HepG2 (cell line): ENCODE measurements around the gene TOE1. TPM values are rescaled to one million over a fixed set of nuclear protein-coding genes. Genes with fewer than 3 reads are reported as not detected.

ENCODE experiments used
- BORCS8-MEF2B ChIP-seq: sonication (generic); formaldehyde crosslinking; IDR thresholded peaks from 2 replicates; pipeline ENCODE4 v1.8.0; 2022; ENCODE audit warnings: mild to moderate bottlenecking, missing genetic modification reagents
- BRD4 ChIP-seq: sonication (generic); formaldehyde crosslinking; IDR thresholded peaks from 2 replicates; pipeline ENCODE4 v1.4.0; 2020; ENCODE audit warnings: missing genetic modification reagents
- DPF2 ChIP-seq: sonication (generic); formaldehyde crosslinking; IDR thresholded peaks from 2 replicates; pipeline ENCODE4 v1.4.0; 2020; ENCODE audit warnings: mild to moderate bottlenecking, low read depth, missing genetic modification reagents, borderline replicate concordance
- ESRRA ChIP-seq: sonication (generic); formaldehyde crosslinking; IDR thresholded peaks from 2 replicates; pipeline ENCODE4 v1.5.1; 2020; ENCODE audit warnings: mild to moderate bottlenecking, low read depth, missing genetic modification reagents
- GMEB1 ChIP-seq: sonication (generic); formaldehyde crosslinking; IDR thresholded peaks from 2 replicates; pipeline ENCODE4 v1.5.1; 2020; ENCODE audit warnings: missing genetic modification reagents, mild to moderate bottlenecking, borderline replicate concordance
- JUN ChIP-seq: sonication (generic); formaldehyde crosslinking; IDR thresholded peaks from 2 replicates; pipeline ENCODE4 v1.4.0; 2020; ENCODE audit warnings: mild to moderate bottlenecking, missing genetic modification reagents
- JUNB ChIP-seq: sonication (generic); formaldehyde crosslinking; IDR thresholded peaks from 2 replicates; pipeline ENCODE4 v1.8.0; 2022; ENCODE audit warnings: missing genetic modification reagents, mild to moderate bottlenecking, borderline replicate concordance
- NR1H2 ChIP-seq: sonication (generic); formaldehyde crosslinking; IDR thresholded peaks from 2 replicates; pipeline ENCODE4 v1.8.1; 2022; ENCODE audit warnings: low read depth, missing genetic modification reagents, borderline replicate concordance
- PITX1 ChIP-seq: sonication (generic); formaldehyde crosslinking; IDR thresholded peaks from 2 replicates; pipeline ENCODE4 v1.5.1; 2020; ENCODE audit warnings: mild to moderate bottlenecking, missing genetic modification reagents
- SMC3 ChIP-seq: IDR thresholded peaks from 2 replicates; pipeline ENCODE4 v1.6.1; 2011; ENCODE audit warnings: low read length, improper control_type of control experiment
- SP140L ChIP-seq: sonication (generic); formaldehyde crosslinking; IDR thresholded peaks from 2 replicates; pipeline ENCODE4 v1.4.0; 2020; ENCODE audit warnings: missing genetic modification reagents, borderline replicate concordance
- TBP ChIP-seq: sonication (generic); formaldehyde crosslinking; IDR thresholded peaks from 2 replicates; pipeline ENCODE4 v1.5.0; 2020; ENCODE audit warnings: missing genetic modification reagents
- THAP11 ChIP-seq: IDR thresholded peaks from 2 replicates; pipeline ENCODE4 v1.6.1; 2016; ENCODE audit warnings: missing biosample characterization, missing genetic modification reagents
- U2AF2 ChIP-seq: fragments of 200-400 bp; formaldehyde crosslinking; IDR thresholded peaks from 2 replicates; pipeline ENCODE4 v1.6.1; 2017; ENCODE audit warnings: low read depth, mild to moderate bottlenecking, low read length
- YY1 ChIP-seq: IDR thresholded peaks from 2 replicates; pipeline ENCODE4 v1.6.1; 2011; ENCODE audit warnings: low read length, low read depth, moderate library complexity, mild to moderate bottlenecking; ENCODE audit not compliant: insufficient read depth, insufficient replicate concordance
- ZNF18 ChIP-seq: sonication (generic); formaldehyde crosslinking; IDR thresholded peaks from 2 replicates; pipeline ENCODE4 v1.8.0; 2022; ENCODE audit warnings: mild to moderate bottlenecking, missing genetic modification reagents; ENCODE audit not compliant: insufficient replicate concordance
- ZNF441 ChIP-seq: sonication (generic); formaldehyde crosslinking; IDR thresholded peaks from 2 replicates; pipeline ENCODE4 v1.7.0; 2021; ENCODE audit warnings: missing genetic modification reagents, borderline replicate concordance
- ZNF605 ChIP-seq: sonication (generic); formaldehyde crosslinking; IDR thresholded peaks from 2 replicates; pipeline ENCODE4 v1.8.0; 2022; ENCODE audit warnings: mild to moderate bottlenecking, missing genetic modification reagents
- polyA plus RNA-seq, 8 experiments: library from polyadenylated mRNA; depleted of rRNA in 3 of 8; stranded (reverse) in 7 of 8; unstranded in 1 of 8; fragments of >200 nt; fragmentation: Illumina TruSeq in 4 of 8; extraction: Trizol in 4 of 8; gene quantifications; 2 replicates each; pipeline versions ENCODE4 v1.2.1 to v1.2.3, GENCODE V29; 2011 to 2016; ENCODE audit warnings: low read depth in 4 of 8, missing spikeins in 1 of 8, mixed read lengths in 1 of 8; ENCODE audit not compliant: insufficient read depth in 1 of 8
- total RNA-seq, 5 experiments: library from RNA; depleted of rRNA; stranded (reverse); fragments of >200 nt; fragmentation: Illumina TruSeq; extraction: Trizol; gene quantifications; 2 replicates each; pipeline ENCODE4 v1.2.3, GENCODE V29; 2016; ENCODE audit warnings: low read depth in 1 of 5
- TF ChIP-seq, protein P1 (sequence below): sonication (generic); formaldehyde crosslinking; IDR thresholded peaks from 2 replicates; pipeline ENCODE4 v1.5.0; 2020; ENCODE audit warnings: mild to moderate bottlenecking, low read depth, missing genetic modification reagents, borderline replicate concordance
- TF ChIP-seq, protein P2 (sequence below): sonication (generic); formaldehyde crosslinking; IDR thresholded peaks from 2 replicates; pipeline ENCODE4 v1.4.0; 2020; ENCODE audit warnings: missing genetic modification reagents
- TF ChIP-seq, protein P3 (sequence below): sonication (generic); formaldehyde crosslinking; IDR thresholded peaks from 2 replicates; pipeline ENCODE4 v1.4.0; 2020; ENCODE audit warnings: missing genetic modification reagents, borderline replicate concordance
- TF ChIP-seq, protein P4 (sequence below): IDR thresholded peaks from 2 replicates; pipeline ENCODE4 v1.6.1; 2016

Gene TOE1
- total and polyA plus RNA-seq, 2 of the 13 experiments (the other 11 are each of a cell fraction or from before 2014, with no cell fraction given) = 14.1 to 19.0 TPM

- TF ChIP-seq SMC3 = no peak
- TF ChIP-seq ZNF18 (CRISPR knock-in tag) = no peak
- no peak for TF ChIP-seq SP140L
- peak; percentile 94 for TF ChIP-seq PITX1 (CRISPR knock-in tag)
- TF ChIP-seq YY1 = no peak
- TF ChIP-seq, protein P1, sequence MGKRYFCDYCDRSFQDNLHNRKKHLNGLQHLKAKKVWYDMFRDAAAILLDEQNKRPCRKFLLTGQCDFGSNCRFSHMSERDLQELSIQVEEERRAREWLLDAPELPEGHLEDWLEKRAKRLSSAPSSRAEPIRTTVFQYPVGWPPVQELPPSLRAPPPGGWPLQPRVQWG = no peak
- no peak for TF ChIP-seq ZNF605 (CRISPR knock-in tag)
- TF ChIP-seq, protein P2, sequence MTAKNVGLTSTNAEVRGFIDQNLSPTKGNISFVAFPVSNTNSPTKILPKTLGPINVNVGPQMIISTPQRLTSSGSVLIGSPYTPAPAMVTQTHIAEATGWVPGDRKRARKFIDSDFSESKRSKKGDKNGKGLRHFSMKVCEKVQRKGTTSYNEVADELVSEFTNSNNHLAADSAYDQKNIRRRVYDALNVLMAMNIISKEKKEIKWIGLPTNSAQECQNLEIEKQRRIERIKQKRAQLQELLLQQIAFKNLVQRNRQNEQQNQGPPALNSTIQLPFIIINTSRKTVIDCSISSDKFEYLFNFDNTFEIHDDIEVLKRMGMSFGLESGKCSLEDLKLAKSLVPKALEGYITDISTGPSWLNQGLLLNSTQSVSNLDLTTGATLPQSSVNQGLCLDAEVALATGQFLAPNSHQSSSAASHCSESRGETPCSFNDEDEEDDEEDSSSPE = no peak
- TF ChIP-seq, protein P3, sequence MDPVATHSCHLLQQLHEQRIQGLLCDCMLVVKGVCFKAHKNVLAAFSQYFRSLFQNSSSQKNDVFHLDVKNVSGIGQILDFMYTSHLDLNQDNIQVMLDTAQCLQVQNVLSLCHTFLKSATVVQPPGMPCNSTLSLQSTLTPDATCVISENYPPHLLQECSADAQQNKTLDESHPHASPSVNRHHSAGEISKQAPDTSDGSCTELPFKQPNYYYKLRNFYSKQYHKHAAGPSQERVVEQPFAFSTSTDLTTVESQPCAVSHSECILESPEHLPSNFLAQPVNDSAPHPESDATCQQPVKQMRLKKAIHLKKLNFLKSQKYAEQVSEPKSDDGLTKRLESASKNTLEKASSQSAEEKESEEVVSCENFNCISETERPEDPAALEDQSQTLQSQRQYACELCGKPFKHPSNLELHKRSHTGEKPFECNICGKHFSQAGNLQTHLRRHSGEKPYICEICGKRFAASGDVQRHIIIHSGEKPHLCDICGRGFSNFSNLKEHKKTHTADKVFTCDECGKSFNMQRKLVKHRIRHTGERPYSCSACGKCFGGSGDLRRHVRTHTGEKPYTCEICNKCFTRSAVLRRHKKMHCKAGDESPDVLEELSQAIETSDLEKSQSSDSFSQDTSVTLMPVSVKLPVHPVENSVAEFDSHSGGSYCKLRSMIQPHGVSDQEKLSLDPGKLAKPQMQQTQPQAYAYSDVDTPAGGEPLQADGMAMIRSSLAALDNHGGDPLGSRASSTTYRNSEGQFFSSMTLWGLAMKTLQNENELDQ = no peak
- no peak for TF ChIP-seq NR1H2
- peak; percentile 96 for TF ChIP-seq JUN
- peak; percentile 44; the same call in 1 of the 2 replicates for TF ChIP-seq THAP11 (CRISPR knock-in tag)
- TF ChIP-seq, protein P4, sequence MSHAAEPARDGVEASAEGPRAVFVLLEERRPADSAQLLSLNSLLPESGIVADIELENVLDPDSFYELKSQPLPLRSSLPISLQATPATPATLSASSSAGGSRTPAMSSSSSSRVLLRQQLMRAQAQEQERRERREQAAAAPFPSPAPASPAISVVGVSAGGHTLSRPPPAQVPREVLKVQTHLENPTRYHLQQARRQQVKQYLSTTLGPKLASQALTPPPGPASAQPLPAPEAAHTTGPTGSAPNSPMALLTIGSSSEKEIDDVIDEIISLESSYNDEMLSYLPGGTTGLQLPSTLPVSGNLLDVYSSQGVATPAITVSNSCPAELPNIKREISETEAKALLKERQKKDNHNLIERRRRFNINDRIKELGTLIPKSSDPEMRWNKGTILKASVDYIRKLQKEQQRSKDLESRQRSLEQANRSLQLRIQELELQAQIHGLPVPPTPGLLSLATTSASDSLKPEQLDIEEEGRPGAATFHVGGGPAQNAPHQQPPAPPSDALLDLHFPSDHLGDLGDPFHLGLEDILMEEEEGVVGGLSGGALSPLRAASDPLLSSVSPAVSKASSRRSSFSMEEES = no peak
- TF ChIP-seq U2AF2 = no peak
- peak; percentile 69 for TF ChIP-seq DPF2 (CRISPR knock-in tag)
- TF ChIP-seq BORCS8-MEF2B (CRISPR knock-in tag) = no peak
- no peak for TF ChIP-seq GMEB1 (CRISPR knock-in tag)
- TF ChIP-seq BRD4 (CRISPR knock-in tag) = no peak
- TF ChIP-seq JUNB (CRISPR knock-in tag) = peak; percentile 47; the same call in 1 of the 2 replicates
- TF ChIP-seq TBP (CRISPR knock-in tag) = no peak
- TF ChIP-seq ZNF441 = peak; percentile 36; the same call in 1 of the 2 replicates
- peak; percentile 76 for TF ChIP-seq ESRRA (CRISPR knock-in tag)
These were observed 4.1 kb upstream of the TOE1 start (continued) for GRCh38 chr1:45335855-45336324.
